GM20000 (cell line): ENCODE results near the gene TMPRSS3.

Source experiments
- DNase-seq: peaks from one replicate; pipeline ENCODE4 v3.0.0; 2012; ENCODE audit warnings: low spot score
- TF ChIP-seq, protein P1 (sequence below): IDR thresholded peaks from 2 replicates; pipeline ENCODE4 v1.5.1; 2012; ENCODE audit warnings: mild to moderate bottlenecking, control low read depth; ENCODE audit errors: extremely low read depth, missing control alignments

TMPRSS3 gene

DNA sequence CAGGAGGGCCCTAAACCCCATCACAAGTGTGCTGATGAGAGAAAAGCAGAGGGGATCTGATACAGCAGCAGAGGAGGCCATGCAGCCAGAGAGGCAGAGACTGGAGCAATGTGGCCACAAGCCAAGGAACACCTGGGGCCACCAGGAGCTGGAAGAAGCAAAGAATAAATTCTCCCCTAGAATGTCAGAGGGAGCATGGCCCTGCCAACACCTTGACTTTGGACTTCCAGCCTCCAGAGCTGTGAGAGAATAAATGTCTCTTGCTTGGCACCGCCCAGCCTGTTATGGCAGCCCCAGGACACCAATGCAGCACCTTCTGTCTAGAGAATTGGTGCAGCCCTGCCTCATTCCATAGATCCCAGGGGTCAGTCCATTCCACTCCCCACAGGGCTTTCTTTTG, 33.2 kb upstream of the TMPRSS3 start:
- TF ChIP-seq, protein P1, sequence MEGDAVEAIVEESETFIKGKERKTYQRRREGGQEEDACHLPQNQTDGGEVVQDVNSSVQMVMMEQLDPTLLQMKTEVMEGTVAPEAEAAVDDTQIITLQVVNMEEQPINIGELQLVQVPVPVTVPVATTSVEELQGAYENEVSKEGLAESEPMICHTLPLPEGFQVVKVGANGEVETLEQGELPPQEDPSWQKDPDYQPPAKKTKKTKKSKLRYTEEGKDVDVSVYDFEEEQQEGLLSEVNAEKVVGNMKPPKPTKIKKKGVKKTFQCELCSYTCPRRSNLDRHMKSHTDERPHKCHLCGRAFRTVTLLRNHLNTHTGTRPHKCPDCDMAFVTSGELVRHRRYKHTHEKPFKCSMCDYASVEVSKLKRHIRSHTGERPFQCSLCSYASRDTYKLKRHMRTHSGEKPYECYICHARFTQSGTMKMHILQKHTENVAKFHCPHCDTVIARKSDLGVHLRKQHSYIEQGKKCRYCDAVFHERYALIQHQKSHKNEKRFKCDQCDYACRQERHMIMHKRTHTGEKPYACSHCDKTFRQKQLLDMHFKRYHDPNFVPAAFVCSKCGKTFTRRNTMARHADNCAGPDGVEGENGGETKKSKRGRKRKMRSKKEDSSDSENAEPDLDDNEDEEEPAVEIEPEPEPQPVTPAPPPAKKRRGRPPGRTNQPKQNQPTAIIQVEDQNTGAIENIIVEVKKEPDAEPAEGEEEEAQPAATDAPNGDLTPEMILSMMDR = no peak

DNA sequence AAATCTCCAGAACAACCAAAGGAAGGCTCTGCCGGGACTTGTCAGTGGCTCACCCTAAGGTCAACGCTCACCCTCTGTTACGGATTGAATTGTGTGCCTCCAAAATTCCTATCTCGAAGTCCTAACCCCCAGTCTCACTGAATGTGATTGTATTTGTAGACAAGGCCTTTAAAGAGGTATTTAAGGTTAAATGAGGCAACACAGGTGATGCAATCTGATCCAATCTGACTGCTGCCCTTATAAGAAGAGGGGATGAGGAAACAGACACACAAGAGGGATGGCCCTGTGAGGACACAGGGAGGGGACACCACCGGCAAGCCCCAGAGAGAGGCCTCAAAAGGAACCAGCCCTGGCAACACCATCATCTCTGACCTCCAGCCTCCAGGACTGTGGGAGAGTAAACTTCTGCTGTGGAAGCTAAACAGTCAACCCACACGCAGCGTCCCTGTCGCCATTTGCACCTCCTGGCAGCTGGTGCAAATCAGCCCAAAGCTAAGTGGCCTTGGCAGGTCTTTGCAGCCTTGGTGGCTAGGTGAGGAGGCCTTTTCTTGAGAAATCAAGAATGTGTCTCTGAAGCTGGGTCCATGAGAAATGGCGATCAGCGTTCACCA, 32.1 kb upstream of the TMPRSS3 start:
- TF ChIP-seq, protein P1 = no peak
- DNase-seq = no peak

More for the DNA sequence above, 33.2 kb upstream of the TMPRSS3 start:
- DNase-seq = no peak

DNA sequence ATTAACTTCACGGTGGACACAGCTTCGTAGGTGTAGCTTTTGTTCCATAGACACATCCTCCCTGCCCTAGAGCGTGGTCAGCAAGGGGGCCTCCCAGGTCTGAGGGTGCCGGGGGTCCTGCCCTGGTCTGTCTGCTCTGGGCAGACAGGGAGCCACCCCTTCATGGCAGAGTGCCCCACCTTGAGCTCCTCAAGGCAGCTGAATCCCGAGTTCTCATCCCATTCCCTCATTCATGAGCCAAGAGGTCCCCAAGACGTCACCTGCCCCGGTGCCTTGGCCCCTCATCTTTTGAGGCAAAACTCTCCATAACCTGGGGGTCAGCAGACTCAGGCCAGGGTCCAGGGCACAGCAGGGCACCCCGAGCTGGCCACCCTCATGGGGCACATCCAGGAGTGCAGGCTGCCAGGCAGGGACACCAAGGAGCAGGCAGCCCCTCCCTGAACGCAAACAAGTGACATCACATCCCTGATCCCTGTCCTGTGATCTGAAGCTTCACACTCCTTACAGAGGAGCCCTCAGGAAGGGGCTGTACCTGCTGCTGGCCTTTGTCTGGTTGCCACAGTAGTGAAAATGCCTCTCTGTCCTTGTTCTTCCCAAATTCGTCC, 31.1 kb upstream of the TMPRSS3 start:
- no peak for DNase-seq
- TF ChIP-seq, protein P1 = no peak

DNA sequence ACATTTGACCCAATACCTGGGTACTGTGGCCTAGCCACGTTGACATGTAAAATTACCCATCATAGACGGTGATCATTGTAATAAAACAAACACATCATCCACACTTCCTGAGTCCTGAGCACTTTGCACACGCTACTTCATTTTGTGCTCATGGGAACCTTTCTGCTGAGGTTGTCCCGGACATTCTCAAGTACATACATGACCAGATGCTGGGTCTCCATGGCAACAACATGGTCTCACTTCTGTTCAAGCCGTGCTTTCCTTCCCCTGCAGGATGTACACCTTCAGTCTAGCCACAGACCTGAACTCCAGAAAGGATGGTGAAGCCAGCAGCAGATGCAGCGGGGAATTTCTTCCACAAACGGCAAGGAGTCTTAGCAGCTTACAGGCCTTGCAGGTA, 30.6 kb upstream of the TMPRSS3 start:
- DNase-seq = peak; percentile 68
- TF ChIP-seq, protein P1 = no peak

DNA sequence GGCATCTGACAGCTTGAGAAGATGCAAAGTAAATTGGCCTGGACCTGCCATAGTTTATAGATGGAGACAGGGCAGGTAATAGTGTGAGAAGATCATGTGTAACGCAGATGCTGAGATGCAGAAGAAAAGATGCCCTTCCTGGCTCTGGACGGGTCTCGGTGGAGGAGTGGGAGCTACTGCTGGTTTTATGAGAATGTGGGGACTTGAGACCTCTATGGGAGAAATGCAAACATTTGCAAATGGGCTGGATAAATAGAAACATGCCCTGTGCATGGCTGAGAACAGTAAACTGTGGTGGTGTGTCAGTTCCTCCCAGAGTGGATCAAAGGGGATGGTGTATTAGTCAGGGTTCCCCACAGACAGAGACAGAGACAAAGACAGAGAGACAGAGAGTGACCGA, 29.7 kb upstream of the TMPRSS3 start:
- DNase-seq = peak; percentile 56
- TF ChIP-seq, protein P1 = no peak

DNA sequence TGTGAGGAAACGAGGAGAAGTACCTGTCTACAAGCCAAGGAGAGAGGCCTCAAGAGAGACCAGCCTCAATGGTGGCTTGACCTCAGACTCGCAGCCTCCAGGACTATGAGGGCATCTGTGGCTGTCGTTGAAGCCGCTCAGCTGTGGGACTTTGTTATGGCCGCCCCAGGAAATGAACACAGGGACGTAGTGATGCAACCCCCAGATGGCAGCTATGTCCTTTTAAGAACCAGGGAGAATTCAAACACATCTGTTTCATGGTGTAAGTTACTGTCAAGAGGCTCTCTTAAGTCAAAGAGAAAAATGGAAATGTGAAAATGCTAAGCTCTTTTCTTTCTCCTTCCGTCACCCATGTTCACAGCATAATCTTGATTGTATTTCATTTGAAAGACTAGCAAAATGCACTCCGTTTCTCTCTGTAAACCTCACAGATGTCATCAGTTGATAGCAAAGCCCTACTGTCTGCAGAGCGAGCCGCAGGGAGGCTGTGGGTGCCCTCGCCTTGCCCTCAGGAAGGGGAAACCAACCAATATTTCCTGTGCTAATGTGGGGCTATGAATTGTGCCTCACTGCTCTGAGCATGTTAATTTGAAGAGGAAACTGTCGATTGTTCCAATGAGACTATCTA, 29.2 kb upstream of the TMPRSS3 start:
- TF ChIP-seq, protein P1 = no peak
- DNase-seq = peak; percentile 32

DNA sequence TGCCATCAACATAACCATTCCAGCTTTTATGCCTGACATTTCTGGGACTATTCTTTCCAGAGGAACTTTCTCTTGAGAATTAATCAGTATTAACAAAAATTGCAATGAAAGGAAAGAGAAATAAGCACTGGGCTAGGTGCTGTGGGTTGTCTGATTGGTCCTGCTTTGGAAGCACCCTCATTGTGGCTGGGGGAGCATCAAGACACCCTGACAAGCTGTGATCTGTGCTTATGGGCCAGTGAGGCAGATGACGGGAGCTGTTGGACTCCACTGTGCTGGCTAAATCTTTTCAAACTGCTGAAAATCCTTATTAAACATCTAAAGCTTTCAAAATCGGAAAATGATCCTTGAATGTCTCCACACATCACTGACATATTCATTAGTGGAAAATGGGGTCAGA, 27.8 kb upstream of the TMPRSS3 start:
- DNase-seq = no peak
- TF ChIP-seq, protein P1 = no peak
